ENCODE results near the gene GGPS1. TPM values are rescaled to one million over a fixed set of nuclear protein-coding genes. Genes with fewer than 3 reads are reported as not detected.

GGPS1 gene
- total RNA-seq, 1 donor from 2014 or later, result 39.1 TPM

GRCh38 chr1:235295902-235296350, 32.4 kb upstream of the GGPS1 start:
- Mint-ChIP-seq H3K36me3 (ENCODE audit: low read depth, unreplicated experiment) (peaks cover 4% of the 10 kb centered on the region), H3K27ac (ENCODE audit: unreplicated experiment) (no peak overlapping the region), H3K4me1 (ENCODE audit: low read depth, unreplicated experiment) (peaks cover 22% of the 10 kb centered on the region), H3K27me3 (ENCODE audit: low read depth, unreplicated experiment) (no peaks in the 10 kb centered on the region), H3K9me3 (ENCODE audit: unreplicated experiment) (peaks cover 3% of the 10 kb centered on the region), H3K4me3 (ENCODE audit: unreplicated experiment) (no peak overlapping the region)
- H3K79me2 ChIP-seq (ENCODE audit: insufficient read depth, low read length), result peaks cover 96% of the 10 kb centered on the region
- peak; percentile 80 for FAIRE-seq
- peak overlapping the region; percentile 6 for H3K27ac ChIP-seq (ENCODE audit: low read depth, low read length)
- no peak for TF ChIP-seq EZH2 (IDR thresholded peaks at IDR 0.05; ENCODE audit: insufficient read depth, low read length)
- TF ChIP-seq CTCF (IDR thresholded peaks at IDR 0.05; ENCODE audit: insufficient read depth, low read depth, low read length), result no peak
- DNase-seq (ENCODE audit: low read depth), result peak; percentile 63
- no peaks in the 10 kb centered on the region for H3K36me3 ChIP-seq (ENCODE audit: insufficient read depth, low read length)
- H3K4me1 ChIP-seq (ENCODE audit: insufficient read depth, low read length), result peaks cover 3% of the 10 kb centered on the region
- no peaks in the 10 kb centered on the region for H3K27me3 ChIP-seq (ENCODE audit: insufficient read depth, low read length)
- H3K4me2 ChIP-seq (ENCODE audit: low read length), result no peak overlapping the region
- H4K20me1 ChIP-seq (ENCODE audit: insufficient read depth, low read length), result peaks cover 85% of the 10 kb centered on the region
- no peak overlapping the region for H2AFZ ChIP-seq (ENCODE audit: low read depth, low read length)
- H3K9ac ChIP-seq (ENCODE audit: low read length), result no peak overlapping the region
- no peaks in the 10 kb centered on the region for H3K9me3 ChIP-seq (ENCODE audit: insufficient read depth, low read depth, low read length)
- H3K4me3 ChIP-seq (ENCODE audit: insufficient read depth, low read depth, low read length), result no peak overlapping the region

GRCh38 chr1:235296729-235297128, 31.6 kb upstream of the GGPS1 start:
- H4K20me1 ChIP-seq (ENCODE audit: insufficient read depth, low read length), result peaks cover 88% of the 10 kb centered on the region
- peaks cover 4% of the 10 kb centered on the region for H3K36me3 Mint-ChIP-seq (ENCODE audit: low read depth, unreplicated experiment)

More at GRCh38 chr1:235296729-235297128, 31.6 kb upstream of the GGPS1 start:
- H3K4me3 ChIP-seq (ENCODE audit: insufficient read depth, low read depth, low read length), result no peak overlapping the region
- H3K9me3 ChIP-seq (ENCODE audit: insufficient read depth, low read depth, low read length), result no peaks in the 10 kb centered on the region
- H2AFZ ChIP-seq (ENCODE audit: low read depth, low read length), result no peak overlapping the region
- no peaks in the 10 kb centered on the region for H3K27me3 Mint-ChIP-seq (ENCODE audit: low read depth, unreplicated experiment)
- H3K4me1 Mint-ChIP-seq (ENCODE audit: low read depth, unreplicated experiment), result peaks cover 22% of the 10 kb centered on the region
- peaks cover 96% of the 10 kb centered on the region for H3K79me2 ChIP-seq (ENCODE audit: insufficient read depth, low read length)
- H3K27me3 ChIP-seq (ENCODE audit: insufficient read depth, low read length), result no peaks in the 10 kb centered on the region
- no peak for DNase-seq (ENCODE audit: low read depth)
- H3K27ac Mint-ChIP-seq (ENCODE audit: unreplicated experiment), result no peak overlapping the region
- no peak overlapping the region for H3K27ac ChIP-seq (ENCODE audit: low read depth, low read length)
- no peak overlapping the region for H3K4me2 ChIP-seq (ENCODE audit: low read length)
- H3K36me3 ChIP-seq (ENCODE audit: insufficient read depth, low read length), result no peaks in the 10 kb centered on the region
- no peak for FAIRE-seq
- TF ChIP-seq EZH2 (IDR thresholded peaks at IDR 0.05; ENCODE audit: insufficient read depth, low read length) (no peak), CTCF (IDR thresholded peaks at IDR 0.05; ENCODE audit: insufficient read depth, low read depth, low read length) (no peak)
- H3K4me1 ChIP-seq (ENCODE audit: insufficient read depth, low read length), result peaks cover 3% of the 10 kb centered on the region
- no peak overlapping the region for H3K4me3 Mint-ChIP-seq (ENCODE audit: unreplicated experiment)
- H3K9me3 Mint-ChIP-seq (ENCODE audit: unreplicated experiment), result peaks cover 3% of the 10 kb centered on the region
- no peak overlapping the region for H3K9ac ChIP-seq (ENCODE audit: low read length)

All from astrocyte (in vitro differentiated cells and primary cell).